ENCODE measurements around the gene ITIH2. TPM values are rescaled to one million over a fixed set of nuclear protein-coding genes. Genes with fewer than 3 reads are reported as not detected.
"Not testable (repeated sequence)": the region's sequence is repeated elsewhere in the genome, so short reads cannot be mapped to it uniquely, and the experiment has no call there.

ITIH2 gene
- polyA plus RNA-seq, 12 donors, result 0.12 to 10.8 (median 0.60) TPM; not detected in 2

- not testable (repeated sequence) for DNase-seq
These were observed 45.5 kb downstream of the ITIH2 start for GRCh38 chr10:7748637-7749036.

GRCh38 chr10:7750222-7750621 lies 47.1 kb downstream of the ITIH2 start:
- DNase-seq, result no peak

- DNase-seq, result no peak
These were observed 49.1 kb downstream of the ITIH2 start for GRCh38 chr10:7752251-7752650.

- DNase-seq, result no peak
These were observed 52.0 kb downstream of the ITIH2 start for GRCh38 chr10:7755103-7755502.

GRCh38 chr10:7756360-7756992 lies 53.4 kb downstream of the ITIH2 start:
- DNase-seq, result no peak

- DNase-seq, result no peak
These were observed 60.8 kb downstream of the ITIH2 start for GRCh38 chr10:7763929-7764328.

- no peak for DNase-seq
These were observed 63.1 kb downstream of the ITIH2 start for GRCh38 chr10:7766241-7766640.

- DNase-seq, result no peak
These were observed 64.1 kb downstream of the ITIH2 start for GRCh38 chr10:7767209-7767608.

GRCh38 chr10:7768417-7768816 lies 65.3 kb downstream of the ITIH2 start:
- no peak for DNase-seq

GRCh38 chr10:7773845-7774801 lies 71.0 kb downstream of the ITIH2 start:
- no peak for DNase-seq

- no peak for DNase-seq
These were observed 73.7 kb downstream of the ITIH2 start for GRCh38 chr10:7776777-7777176.

- DNase-seq, result not testable (repeated sequence)
These were observed 79.1 kb downstream of the ITIH2 start for GRCh38 chr10:7782194-7782593.

- DNase-seq, result no peak
These were observed 83.3 kb downstream of the ITIH2 start for GRCh38 chr10:7786430-7786829.

- no peak for DNase-seq
These were observed 84.2 kb downstream of the ITIH2 start for GRCh38 chr10:7787150-7787856.

GRCh38 chr10:7787857-7788638 lies 84.9 kb downstream of the ITIH2 start, which contains the start of the genes ATP5F1C and KIN:
Gene ATP5F1C (plus strand): TSS chr10:7788177. CDS start chr10:7788208, 31 bp downstream.
Gene KIN (minus strand): TSS chr10:7787993. CDS start chr10:7787933, 60 bp downstream.
- peak; percentile 99 for DNase-seq

- DNase-seq, result no peak
These were observed 85.6 kb downstream of the ITIH2 start for GRCh38 chr10:7788639-7789286.

GRCh38 chr10:7789390-7789789 lies 86.3 kb downstream of the ITIH2 start:
- no peak for DNase-seq

GRCh38 chr10:7792541-7792940 lies 89.4 kb downstream of the ITIH2 start:
- DNase-seq, result no peak

GRCh38 chr10:7794251-7795026 lies 91.3 kb downstream of the ITIH2 start:
- DNase-seq, result no peak

- no peak for DNase-seq
These were observed 92.5 kb downstream of the ITIH2 start for GRCh38 chr10:7795605-7796004.
